ENCODE measurements around the gene LIX1. TPM values are rescaled to one million over a fixed set of nuclear protein-coding genes. Genes with fewer than 3 reads are reported as not detected.

LIX1 gene
- total and polyA plus RNA-seq, 12 donors = 0.03 to 0.33 (median 0.18) TPM; not detected in 9

DNA sequence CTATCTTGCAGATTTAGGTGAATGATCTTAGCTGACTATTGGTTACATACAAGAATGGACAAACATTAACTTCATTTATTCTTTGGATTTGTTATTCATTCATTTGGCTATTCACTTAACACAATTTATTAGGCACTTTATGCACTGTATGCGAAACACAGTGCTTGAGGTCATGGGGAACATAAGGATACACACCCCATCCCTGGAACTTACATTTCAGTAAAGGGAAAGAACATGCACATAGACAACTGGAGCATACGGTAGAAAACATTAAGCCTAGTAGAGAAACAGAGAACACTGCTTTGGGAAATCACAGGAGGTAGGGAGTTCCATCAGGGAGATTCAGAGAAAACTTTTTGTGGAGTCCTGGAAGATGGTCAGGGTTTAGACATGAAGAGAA lies 22.2 kb downstream of the LIX1 start:
- Histone ChIP-seq H3K9me3 (replicated peaks in 1 of 3) (no peaks in the 10 kb centered on the region), H3K4me3 (no peak overlapping the region), H3K36me3 (replicated peaks in 1 of 2) (no peaks in the 10 kb centered on the region), H3K27ac (no peak overlapping the region), H3K27me3 (no peaks in the 10 kb centered on the region), H3K4me1 (replicated peaks in 1 of 2) (no peaks in the 10 kb centered on the region)
- TF ChIP-seq CTCF (IDR thresholded peaks at IDR 0.05) = no peak
- no peak for TF ChIP-seq POLR2A (IDR thresholded peaks at IDR 0.05)
- 50 to 71% (median 64%) methylated on average over 2 of the region's 2 CpGs for WGBS, 4 donors
- intact Hi-C loops (cut with DNase I) = no loop called here
- DNase-seq = no peak

- Histone ChIP-seq H3K36me3 (replicated peaks in 1 of 2) (no peaks in the 10 kb centered on the region), H3K4me3 (no peak overlapping the region), H3K27me3 (no peaks in the 10 kb centered on the region), H3K9me3 (replicated peaks in 1 of 3) (no peaks in the 10 kb centered on the region), H3K27ac (no peak overlapping the region), H3K4me1 (replicated peaks in 1 of 2) (no peaks in the 10 kb centered on the region)
- 75 to 90% (median 85%) methylated on average over 2 of the region's 2 CpGs for WGBS, 4 donors
- intact Hi-C loops (cut with DNase I) = no loop called here
- no peak for TF ChIP-seq CTCF (IDR thresholded peaks at IDR 0.05)
- no peak for DNase-seq
Measured at GRCh38 chr5:97119007-97119390, 23.4 kb downstream of the LIX1 start.

GRCh38 chr5:97118261-97119006 lies 24.0 kb downstream of the LIX1 start:
- Histone ChIP-seq H3K36me3 (replicated peaks in 1 of 2) (no peaks in the 10 kb centered on the region), H3K4me3 (no peak overlapping the region), H3K27ac (no peak overlapping the region), H3K4me1 (replicated peaks in 1 of 2) (no peaks in the 10 kb centered on the region), H3K9me3 (replicated peaks in 1 of 3) (no peaks in the 10 kb centered on the region), H3K27me3 (no peaks in the 10 kb centered on the region)
- WGBS, 4 donors = 57 to 72% (median 64%) methylated on average over 2 of the region's 2 CpGs
- no peak for DNase-seq
- intact Hi-C loops (cut with DNase I) = no loop called here
- TF ChIP-seq CTCF (IDR thresholded peaks at IDR 0.05) = no peak
- no peak for TF ChIP-seq POLR2A (IDR thresholded peaks at IDR 0.05)

DNA sequence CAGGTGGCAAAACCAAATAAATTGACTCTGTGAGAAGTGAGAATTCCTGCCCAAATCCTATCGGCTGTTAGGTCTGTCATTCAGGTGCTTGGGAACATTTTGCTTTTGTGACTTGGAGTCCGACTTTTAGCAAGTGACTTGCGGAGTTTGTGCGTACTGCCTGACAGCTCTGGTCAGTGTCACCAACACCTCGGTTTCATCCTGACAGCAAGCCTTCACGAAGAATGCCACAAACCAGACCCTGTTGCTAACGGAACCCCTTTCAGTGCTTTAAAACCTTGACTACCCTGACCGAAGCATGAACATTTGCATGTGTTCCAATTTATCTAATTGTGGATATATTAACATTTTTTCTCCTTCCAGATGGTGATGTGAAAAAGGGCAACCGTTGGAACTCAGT lies 26.5 kb downstream of the LIX1 start:
- TF ChIP-seq POLR2A (IDR thresholded peaks at IDR 0.05) (no peak), CTCF (IDR thresholded peaks at IDR 0.05) (no peak)
- Histone ChIP-seq H3K4me1 (replicated peaks in 1 of 2) (no peaks in the 10 kb centered on the region), H3K27ac (no peak overlapping the region), H3K36me3 (replicated peaks in 1 of 2) (no peaks in the 10 kb centered on the region), H3K9me3 (replicated peaks in 1 of 3) (no peaks in the 10 kb centered on the region), H3K27me3 (no peaks in the 10 kb centered on the region), H3K4me3 (no peak overlapping the region)
- DNase-seq = no peak
- intact Hi-C loops (cut with DNase I) = no loop called here
- 69 to 80% (median 76%) methylated on average over 9 of the region's 9 CpGs for WGBS, 4 donors

All from adrenal gland (tissue), 12 donors.